IMR-90 (cell line): ENCODE measurements around the gene SBK2. TPM values are rescaled to one million over a fixed set of nuclear protein-coding genes. Genes with fewer than 3 reads are reported as not detected.

Experiments used
- ATAC-seq: fragments of 200-7000 bp; cut with Tn5 transposase; 2 replicates; pipeline ENCODE4 v1.9.1; 2020; ENCODE audit warnings: low read depth, mild to moderate bottlenecking, moderate library complexity
- BruUV-seq: library from RNA; stranded (reverse); fragments of 400-500 nt; replicated peaks from 2 replicates; lab custom pipeline; 2021; lab: Mats Ljungman, UMichigan
- CTCF ChIA-PET: fragments of 300-600 bp; formaldehyde crosslinking; extraction: SDS; loops from one replicate; lab custom pipeline; 2021; ENCODE audit warnings: antibody characterized with exemption; lab: Yijun Ruan, JAX
- POLR2A ChIA-PET: fragments of 300-600 bp; sonication (Branson Sonifier 250); formaldehyde crosslinking; loops from one replicate; lab custom pipeline; 2022; ENCODE audit warnings: antibody characterized with exemption; ENCODE audit not compliant: unreplicated experiment; lab: Charles Lee
- DNase-seq: peaks from one replicate; pipeline ENCODE4 v3.0.0; 2013
- H2AFZ ChIP-seq: replicated peaks from 2 replicates; pipeline ENCODE3; 2013; ENCODE audit warnings: low read length, mild to moderate bottlenecking; ENCODE audit not compliant: poor library complexity
- H2AK5ac ChIP-seq: 2 replicates; pipeline ENCODE4 v1.6.1; 2013; ENCODE audit warnings: low read depth, low read length, inconsistent platforms
- H2AK9ac ChIP-seq: replicated peaks from 2 replicates; pipeline ENCODE3; 2013; ENCODE audit warnings: mild to moderate bottlenecking, low read depth, low read length, moderate library complexity; ENCODE audit not compliant: poor library complexity
- H2BK120ac ChIP-seq: 2 replicates; pipeline ENCODE4 v1.6.1; 2013; ENCODE audit warnings: low read depth, low read length, inconsistent platforms
- H2BK15ac ChIP-seq: 3 replicates; pipeline ENCODE4 v1.6.1; 2013; ENCODE audit warnings: low read depth, low read length, inconsistent platforms
- H2BK20ac ChIP-seq: 2 replicates; pipeline ENCODE4 v1.6.1; 2013; ENCODE audit warnings: low read depth, mild to moderate bottlenecking, inconsistent platforms, low read length, moderate library complexity
- H2BK5ac ChIP-seq: 2 replicates; pipeline ENCODE4 v1.6.1; 2013; ENCODE audit warnings: mild to moderate bottlenecking, low read depth, low read length, inconsistent platforms; ENCODE audit not compliant: poor library complexity, severe bottlenecking
- H3K14ac ChIP-seq: replicated peaks from 2 replicates; pipeline ENCODE4 v1.6.1; 2013; ENCODE audit warnings: low read depth, low read length, inconsistent platforms
- H3K18ac ChIP-seq: 2 replicates; pipeline ENCODE4 v1.6.1; 2013; ENCODE audit warnings: low read depth, low read length, control low read depth
- H3K23ac ChIP-seq: 2 replicates; pipeline ENCODE4 v1.6.1; 2013; ENCODE audit warnings: low read depth, low read length, inconsistent platforms
- H3K27ac ChIP-seq: 2 replicates; pipeline ENCODE4 v1.5.1; 2013; ENCODE audit warnings: mild to moderate bottlenecking, control low read depth, low read length; ENCODE audit not compliant: insufficient read depth
- H3K27me3 ChIP-seq: 2 replicates; pipeline ENCODE4 v1.6.1; 2013; ENCODE audit warnings: low read length; ENCODE audit not compliant: control insufficient read depth, insufficient read depth
- H3K36me3 ChIP-seq: 2 replicates; pipeline ENCODE4 v1.6.1; 2013; ENCODE audit warnings: low read length, mixed read lengths; ENCODE audit not compliant: control insufficient read depth, insufficient read depth
- H3K4ac ChIP-seq: 2 replicates; pipeline ENCODE4 v1.6.1; 2013; ENCODE audit warnings: low read depth, low read length, inconsistent platforms
- H3K4me1 ChIP-seq: 2 replicates; pipeline ENCODE4 v1.6.1; 2013; ENCODE audit warnings: low read length, mixed read lengths; ENCODE audit not compliant: control insufficient read depth, insufficient read depth
- H3K4me2 ChIP-seq: 2 replicates; pipeline ENCODE4 v1.6.1; 2013; ENCODE audit warnings: low read depth, mild to moderate bottlenecking, control low read depth, low read length, moderate library complexity
- H3K4me3 ChIP-seq: 2 replicates; pipeline ENCODE4 v1.5.1; 2013; ENCODE audit warnings: low read depth, mild to moderate bottlenecking, control low read depth, low read length, moderate library complexity; ENCODE audit not compliant: insufficient read depth
- H3K56ac ChIP-seq: 2 replicates; pipeline ENCODE4 v1.6.1; 2013; ENCODE audit warnings: low read length, inconsistent platforms; ENCODE audit not compliant: insufficient read depth; ENCODE audit errors: extremely low read depth
- H3K79me1 ChIP-seq, 2 experiments: 2 replicates each; pipeline ENCODE4 v1.6.1; 2013; ENCODE audit warnings: low read length in 2 of 2, inconsistent platforms in 1 of 2, low read depth in 1 of 2
- H3K9ac ChIP-seq: 2 replicates; pipeline ENCODE4 v1.6.1; 2013; ENCODE audit warnings: low read depth, low read length, control low read depth
- H3K9me1 ChIP-seq: 2 replicates; pipeline ENCODE4 v1.6.1; 2013; ENCODE audit warnings: low read length, inconsistent platforms; ENCODE audit not compliant: insufficient read depth
- H3K9me3 ChIP-seq: 2 replicates; pipeline ENCODE4 v1.6.1; 2013; ENCODE audit warnings: low read length; ENCODE audit not compliant: control insufficient read depth, insufficient read depth
- H4K20me1 ChIP-seq: 2 replicates; pipeline ENCODE4 v1.6.1; 2013; ENCODE audit warnings: low read length, inconsistent platforms; ENCODE audit not compliant: insufficient read depth
- H4K5ac ChIP-seq: 2 replicates; pipeline ENCODE4 v1.6.1; 2013; ENCODE audit warnings: mild to moderate bottlenecking, low read depth, low read length, control low read depth
- H4K8ac ChIP-seq, 2 experiments: 2 replicates each; pipeline ENCODE4 v1.6.1; 2013; ENCODE audit warnings: low read depth in 2 of 2, low read length in 2 of 2, control low read depth in 1 of 2, inconsistent platforms in 1 of 2
- H4K91ac ChIP-seq: 2 replicates; pipeline ENCODE4 v1.6.1; 2013; ENCODE audit warnings: low read depth, low read length, inconsistent platforms; ENCODE audit not compliant: insufficient read depth
- BHLHE40 ChIP-seq: fragments of 150-350 bp; IDR thresholded peaks from 2 replicates; pipeline ENCODE4 v1.6.1; 2016; ENCODE audit warnings: mild to moderate bottlenecking, low read depth, low read length
- CEBPB ChIP-seq: IDR thresholded peaks from 2 replicates; pipeline ENCODE4 v1.6.1; 2012; ENCODE audit warnings: low read depth, low read length, improper control_type of control experiment
- CHD1 ChIP-seq: IDR thresholded peaks from 2 replicates; pipeline ENCODE4 v1.6.1; 2012; ENCODE audit warnings: low read depth, low read length, improper control_type of control experiment
- ELK1 ChIP-seq: fragments of 150-350 bp; IDR thresholded peaks from 2 replicates; pipeline ENCODE4 v1.6.1; 2016; ENCODE audit warnings: low read depth, mild to moderate bottlenecking, low read length, moderate library complexity, borderline replicate concordance
- FOS ChIP-seq: fragments of 150-350 bp; IDR thresholded peaks from 2 replicates; pipeline ENCODE4 v1.6.1; 2016; ENCODE audit warnings: low read depth, low read length
- MAFK ChIP-seq: IDR thresholded peaks from 2 replicates; pipeline ENCODE4 v1.6.1; 2012; ENCODE audit warnings: low read depth, low read length, improper control_type of control experiment
- MAZ ChIP-seq: IDR thresholded peaks from 2 replicates; pipeline ENCODE4 v1.6.1; 2012; ENCODE audit warnings: low read depth, mild to moderate bottlenecking, low read length, improper control_type of control experiment, moderate library complexity, borderline replicate concordance
- MXI1 ChIP-seq: IDR thresholded peaks from 2 replicates; pipeline ENCODE4 v1.6.1; 2012; ENCODE audit warnings: low read depth, mild to moderate bottlenecking, low read length, moderate library complexity, borderline replicate concordance
- NFE2L2 ChIP-seq: fragments of 150-350 bp; IDR thresholded peaks from 2 replicates; pipeline ENCODE4 v1.6.1; 2016; ENCODE audit warnings: low read depth, mild to moderate bottlenecking, low read length
- POLR2A ChIP-seq: IDR thresholded peaks from 2 replicates; pipeline ENCODE4 v1.6.1; 2012; ENCODE audit warnings: mild to moderate bottlenecking, low read depth, low read length
- RAD21 ChIP-seq: IDR thresholded peaks from 2 replicates; pipeline ENCODE4 v1.6.1; 2012; ENCODE audit warnings: low read length, improper control_type of control experiment
- RCOR1 ChIP-seq: IDR thresholded peaks from 2 replicates; pipeline ENCODE4 v1.6.1; 2012; ENCODE audit warnings: mild to moderate bottlenecking, low read length, improper control_type of control experiment; ENCODE audit not compliant: insufficient replicate concordance
- RFX5 ChIP-seq: IDR thresholded peaks from 2 replicates; pipeline ENCODE4 v1.8.0; 2012; ENCODE audit warnings: low read depth, mild to moderate bottlenecking, low read length, moderate library complexity
- WGBS, 2 experiments: methylation state at CpG; one replicate each; pipeline versions ENCODE4 v1.1.5 to v1.1.7; 2013; ENCODE audit warnings: missing lambda C conversion rate in 2 of 2; ENCODE audit not compliant: insufficient read length in 1 of 2; ENCODE audit errors: extremely low coverage in 2 of 2; 5-methylcytosine and 5-hydroxymethylcytosine counted together
- dilution Hi-C: fragments of 300-500 bp; cut with HindIII; formaldehyde crosslinking; loops from one replicate; pipeline ENCODE4 v1.14.3; 2018; ENCODE audit warnings: low sequenced_read_pairs; ENCODE audit not compliant: unreplicated experiment
- in situ Hi-C: fragments of 300-500 bp; cut with MboI; formaldehyde crosslinking; loops from 3 replicates; pipeline ENCODE4 v1.14.3; 2019; ENCODE audit warnings: low sequenced_read_pairs, inconsistent platforms, mixed read lengths
- intact Hi-C: fragments of 100-400 bp; cut with micrococcal nuclease; formaldehyde crosslinking; loops from 2 replicates; pipeline ENCODE4 v1.10.0; 2022
- polyA plus RNA-seq, 3 experiments: library from polyadenylated mRNA; depleted of rRNA; stranded (reverse); fragments of >200 nt; gene quantifications; 2 replicates each; pipeline ENCODE4 v1.2.3, GENCODE V29; 2012; ENCODE audit warnings: low replicate concordance in 1 of 3
- total RNA-seq: library from RNA; depleted of rRNA; stranded (reverse); fragments of >200 nt; gene quantifications from 2 replicates; pipeline ENCODE4 v1.2.3, GENCODE V29; 2012

Gene SBK2
- total and polyA plus RNA-seq, 2 of the 4 experiments (the other 2 are of a cell fraction): 0.48 TPM; not detected in 1

- Histone ChIP-seq H3K4me2 (no peak overlapping the region), H4K8ac (no peak overlapping the region), H3K56ac (no peak overlapping the region), H3K27ac (no peak overlapping the region), H2BK20ac (no peak overlapping the region), H3K14ac (no peak overlapping the region), H2BK120ac (no peak overlapping the region), H4K91ac (no peak overlapping the region), H2BK15ac (no peak overlapping the region), H2AK9ac (no peak overlapping the region), H3K79me1 (peaks cover 0 to 17% of the 10 kb centered on the region in 2 experiments), H3K9me1 (peaks cover 3% of the 10 kb centered on the region), H4K5ac (no peak overlapping the region), H2BK5ac (no peak overlapping the region), H2AFZ (peak overlapping the region; percentile 51), H3K9ac (no peak overlapping the region), H4K20me1 (no peaks in the 10 kb centered on the region), H2AK5ac (no peak overlapping the region), H3K4me1 (peaks cover 16% of the 10 kb centered on the region), H3K36me3 (peaks cover 13% of the 10 kb centered on the region; the same call in 1 of the 2 replicates), H3K4ac (no peak overlapping the region), H3K23ac (no peak overlapping the region), H3K27me3 (no peaks in the 10 kb centered on the region), H3K18ac (no peak overlapping the region), H3K4me3 (no peak overlapping the region), H3K9me3 (no peaks in the 10 kb centered on the region)
- CTCF ChIA-PET: no interaction called here
- POLR2A ChIA-PET: no interaction called here
- WGBS, 2 experiments: 96% methylated on average over 9 of the region's 13 CpGs; no CpG with 5 or more reads in 1 of the 2 experiments
- ATAC-seq (no peak), DNase-seq (no peak)
- no peak for TF ChIP-seq MAFK
- TF ChIP-seq NFE2L2: no peak
- no peak for TF ChIP-seq RAD21
- TF ChIP-seq FOS: no peak
- no peak for TF ChIP-seq RCOR1
- TF ChIP-seq RFX5: no peak
- TF ChIP-seq POLR2A: no peak
- TF ChIP-seq CEBPB: no peak
- no peak for TF ChIP-seq ELK1
- TF ChIP-seq BHLHE40: no peak
- no peak for TF ChIP-seq MAZ
- no peak for TF ChIP-seq CHD1
- TF ChIP-seq MXI1: no peak
- intact Hi-C loops: no loop called here
- no TSS peak for BruUV-seq
- in situ Hi-C loops: loop anchor here (25.0 kb wide), 1 partner anchor 1035 kb away; the partner anchor contains the start of genes CDC42EP5 and LENG9
- dilution Hi-C loops: no loop called here
Measured at GRCh38 chr19:55497763-55498162, 39.2 kb downstream of the SBK2 start.
